ENCODE data around the gene SAG. TPM values are rescaled to one million over a fixed set of nuclear protein-coding genes. Genes with fewer than 3 reads are reported as not detected.

Gene SAG
- total RNA-seq, 1 donor from 2014 or later: 0.04 TPM

GRCh38 chr2:233353769-233354499, 46.3 kb downstream of the SAG start, which contains the start of gene DGKD:
TSS of gene DGKD (plus strand) at chr2:233354494. CDS start at chr2:233354519, 25 bp downstream.
- POLR2A ChIA-PET: interaction anchor here (0.5 to 6.1 kb wide), 21 partner anchors 9 to 293 kb away, joined by 3 to 93 read pairs (median 4); partner anchors contain the start of genes ATG16L1 and INPP5D
- Mint-ChIP-seq H3K36me3 (ENCODE audit: low read depth) (peaks cover 28% of the 10 kb centered on the region), H3K9me3 (no peaks in the 10 kb centered on the region), H3K27me3 (no peaks in the 10 kb centered on the region), H3K4me3 (peak within 1 kb of the TSS; percentile 93), H3K27ac (peak within 1 kb of the TSS; percentile 100), H3K4me1 (peaks cover 88% of the 10 kb centered on the region)
- CTCF ChIA-PET: interaction anchor here (1.0 to 4.9 kb wide), 7 partner anchors 10 to 89 kb away, joined by 3 to 21 read pairs (median 4); no protein-coding TSS in a partner anchor
- intact Hi-C loops (cut with micrococcal nuclease): loop anchor here (1.0 to 5.0 kb wide), 5 partner anchors 23 to 103 kb away; partner anchors contain the start of gene ATG16L1
- DNase-seq (peak; percentile 74), ATAC-seq (ENCODE audit: low read depth) (peak; percentile 78)
- no peak for TF ChIP-seq CTCF (IDR thresholded peaks at IDR 0.05)

DNA sequence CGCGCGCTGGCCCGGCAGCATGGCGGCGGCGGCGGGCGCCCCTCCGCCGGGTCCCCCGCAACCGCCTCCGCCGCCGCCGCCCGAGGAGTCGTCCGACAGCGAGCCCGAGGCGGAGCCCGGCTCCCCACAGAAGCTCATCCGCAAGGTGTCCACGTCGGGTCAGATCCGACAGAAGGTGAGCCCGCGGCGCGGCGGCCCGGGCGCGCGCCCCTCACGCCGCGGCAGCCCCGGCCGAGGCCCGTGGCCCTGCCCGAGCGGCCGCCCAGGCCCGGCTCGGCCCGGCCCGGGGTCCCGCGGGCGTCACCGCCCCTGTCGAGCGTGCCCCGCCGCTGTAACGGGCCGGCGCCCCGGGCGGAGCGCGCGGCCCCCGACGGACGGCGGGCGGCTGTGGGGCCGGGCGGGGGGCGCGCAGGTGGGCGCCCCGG, 46.9 kb downstream of the SAG start:
- peak overlapping the region; percentile 70 for H3K4me3 Mint-ChIP-seq

DNA sequence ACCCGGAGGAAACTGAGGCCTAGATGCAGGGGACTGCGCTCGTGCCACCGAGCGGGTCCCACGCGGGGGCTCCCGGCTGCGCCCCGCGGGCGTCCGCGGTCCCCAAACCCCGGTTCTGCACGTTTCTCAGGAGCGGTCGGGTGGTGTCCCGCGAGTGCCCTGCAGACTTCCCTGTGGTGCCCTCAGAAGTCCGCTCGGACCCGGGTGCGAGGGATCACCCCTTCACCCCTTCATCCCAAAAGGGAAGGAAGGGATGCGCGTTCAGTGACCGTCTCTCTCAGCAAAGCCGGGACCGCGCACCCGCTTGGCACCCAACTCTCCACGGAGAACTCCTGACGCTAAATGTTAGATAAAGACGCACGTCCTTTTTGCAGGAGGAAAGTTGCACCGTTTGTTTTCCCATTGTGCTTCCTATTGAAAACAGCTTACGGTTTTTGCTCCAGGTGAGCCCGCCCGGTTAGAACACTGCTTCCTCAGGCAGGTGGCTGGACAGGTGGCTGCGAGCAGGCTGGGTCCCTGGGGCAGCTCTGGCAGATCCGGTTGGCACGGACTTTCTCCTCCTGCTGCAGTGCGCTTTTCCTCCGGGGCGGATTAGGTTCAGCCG, 47.5 kb downstream of the SAG start:
- peak; percentile 30 for DNase-seq
- intact Hi-C loops (cut with micrococcal nuclease): loop anchor here (1.0 to 5.0 kb wide), 5 partner anchors 24 to 293 kb away; partner anchors contain the start of gene INPP5D
- Mint-ChIP-seq H3K4me1 (peaks cover 87% of the 10 kb centered on the region), H3K4me3 (peak overlapping the region; percentile 92), H3K27me3 (no peaks in the 10 kb centered on the region), H3K27ac (peak overlapping the region; percentile 93), H3K36me3 (ENCODE audit: low read depth) (peaks cover 34% of the 10 kb centered on the region), H3K9me3 (no peaks in the 10 kb centered on the region)
- POLR2A ChIA-PET: interaction anchor here (0.7 to 6.1 kb wide), 6 partner anchors 8 to 63 kb away, joined by 3 to 93 read pairs (median 8); no protein-coding TSS in a partner anchor
- no peak for TF ChIP-seq CTCF (IDR thresholded peaks at IDR 0.05)
- ATAC-seq (ENCODE audit: low read depth): no peak
- CTCF ChIA-PET: interaction anchor here (2.1 to 4.9 kb wide), 2 partner anchors 12 to 88 kb away, joined by 4 to 21 read pairs; no protein-coding TSS in a partner anchor

More for the DNA sequence above, 46.9 kb downstream of the SAG start:
- intact Hi-C loops (cut with micrococcal nuclease): loop anchor here (1.0 to 5.0 kb wide), 3 partner anchors 23 to 64 kb away; no protein-coding TSS in a partner anchor
- CTCF ChIA-PET: interaction anchor here (1.1 to 4.9 kb wide), 5 partner anchors 11 to 89 kb away, joined by 3 to 21 read pairs (median 5); no protein-coding TSS in a partner anchor
- ATAC-seq (ENCODE audit: low read depth) (peak; percentile 2), DNase-seq (no peak)
- Mint-ChIP-seq H3K36me3 (ENCODE audit: low read depth) (peaks cover 30% of the 10 kb centered on the region), H3K4me1 (peaks cover 88% of the 10 kb centered on the region), H3K27me3 (no peaks in the 10 kb centered on the region), H3K27ac (no peak overlapping the region), H3K9me3 (no peaks in the 10 kb centered on the region)
- TF ChIP-seq CTCF (IDR thresholded peaks at IDR 0.05): no peak
- POLR2A ChIA-PET: interaction anchor here (0.5 to 6.1 kb wide), 15 partner anchors 8 to 294 kb away, joined by 3 to 93 read pairs (median 4); partner anchors contain the start of genes ATG16L1 and INPP5D

GRCh38 chr2:233355916-233356315, 48.3 kb downstream of the SAG start:
- Mint-ChIP-seq H3K9me3 (no peaks in the 10 kb centered on the region), H3K4me3 (peak overlapping the region; percentile 92), H3K36me3 (ENCODE audit: low read depth) (peaks cover 40% of the 10 kb centered on the region), H3K27ac (peak overlapping the region; percentile 93), H3K27me3 (no peaks in the 10 kb centered on the region), H3K4me1 (peaks cover 86% of the 10 kb centered on the region)
- no peak for TF ChIP-seq CTCF (IDR thresholded peaks at IDR 0.05)
- ATAC-seq (ENCODE audit: low read depth) (no peak), DNase-seq (peak; percentile 13)
- CTCF ChIA-PET: interaction anchor here (0.9 to 4.9 kb wide), 4 partner anchors 10 to 88 kb away, joined by 3 to 21 read pairs (median 4); no protein-coding TSS in a partner anchor
- POLR2A ChIA-PET: interaction anchor here (0.7 to 6.1 kb wide), 8 partner anchors 9 to 88 kb away, joined by 3 to 93 read pairs (median 4); no protein-coding TSS in a partner anchor
- intact Hi-C loops (cut with micrococcal nuclease): loop anchor here (2.0 to 5.0 kb wide), 3 partner anchors 63 to 294 kb away; partner anchors contain the start of gene INPP5D
